IMR-90 (cell line): Measurements from ENCODE around the gene DLG3. TPM values are rescaled to one million over a fixed set of nuclear protein-coding genes. Genes with fewer than 3 reads are reported as not detected.

Experiments used
- ATAC-seq: fragments of 200-7000 bp; cut with Tn5 transposase; 2 replicates; pipeline ENCODE4 v1.9.1; 2020; ENCODE audit warnings: low read depth, mild to moderate bottlenecking, moderate library complexity
- BruUV-seq: library from RNA; stranded (reverse); fragments of 400-500 nt; replicated peaks from 2 replicates; lab custom pipeline; 2021; lab: Mats Ljungman, UMichigan
- CTCF ChIA-PET: fragments of 300-600 bp; formaldehyde crosslinking; extraction: SDS; loops from one replicate; lab custom pipeline; 2021; ENCODE audit warnings: antibody characterized with exemption; lab: Yijun Ruan, JAX
- POLR2A ChIA-PET: fragments of 300-600 bp; sonication (Branson Sonifier 250); formaldehyde crosslinking; loops from one replicate; lab custom pipeline; 2022; ENCODE audit warnings: antibody characterized with exemption; ENCODE audit not compliant: unreplicated experiment; lab: Charles Lee
- DNase-seq: peaks from one replicate; pipeline ENCODE4 v3.0.0; 2013
- H2AFZ ChIP-seq: replicated peaks from 2 replicates; pipeline ENCODE3; 2013; ENCODE audit warnings: low read length, mild to moderate bottlenecking; ENCODE audit not compliant: poor library complexity
- H2AK5ac ChIP-seq: 2 replicates; pipeline ENCODE4 v1.6.1; 2013; ENCODE audit warnings: low read depth, low read length, inconsistent platforms
- H2AK9ac ChIP-seq: replicated peaks from 2 replicates; pipeline ENCODE3; 2013; ENCODE audit warnings: mild to moderate bottlenecking, low read depth, low read length, moderate library complexity; ENCODE audit not compliant: poor library complexity
- H2BK120ac ChIP-seq: 2 replicates; pipeline ENCODE4 v1.6.1; 2013; ENCODE audit warnings: low read depth, low read length, inconsistent platforms
- H2BK15ac ChIP-seq: 3 replicates; pipeline ENCODE4 v1.6.1; 2013; ENCODE audit warnings: low read depth, low read length, inconsistent platforms
- H2BK20ac ChIP-seq: 2 replicates; pipeline ENCODE4 v1.6.1; 2013; ENCODE audit warnings: low read depth, mild to moderate bottlenecking, inconsistent platforms, low read length, moderate library complexity
- H2BK5ac ChIP-seq: 2 replicates; pipeline ENCODE4 v1.6.1; 2013; ENCODE audit warnings: mild to moderate bottlenecking, low read depth, low read length, inconsistent platforms; ENCODE audit not compliant: poor library complexity, severe bottlenecking
- H3K14ac ChIP-seq: replicated peaks from 2 replicates; pipeline ENCODE4 v1.6.1; 2013; ENCODE audit warnings: low read depth, low read length, inconsistent platforms
- H3K18ac ChIP-seq: 2 replicates; pipeline ENCODE4 v1.6.1; 2013; ENCODE audit warnings: low read depth, low read length, control low read depth
- H3K23ac ChIP-seq: 2 replicates; pipeline ENCODE4 v1.6.1; 2013; ENCODE audit warnings: low read depth, low read length, inconsistent platforms
- H3K27ac ChIP-seq: 2 replicates; pipeline ENCODE4 v1.5.1; 2013; ENCODE audit warnings: mild to moderate bottlenecking, control low read depth, low read length; ENCODE audit not compliant: insufficient read depth
- H3K27me3 ChIP-seq: 2 replicates; pipeline ENCODE4 v1.6.1; 2013; ENCODE audit warnings: low read length; ENCODE audit not compliant: control insufficient read depth, insufficient read depth
- H3K36me3 ChIP-seq: 2 replicates; pipeline ENCODE4 v1.6.1; 2013; ENCODE audit warnings: low read length, mixed read lengths; ENCODE audit not compliant: control insufficient read depth, insufficient read depth
- H3K4ac ChIP-seq: 2 replicates; pipeline ENCODE4 v1.6.1; 2013; ENCODE audit warnings: low read depth, low read length, inconsistent platforms
- H3K4me1 ChIP-seq: 2 replicates; pipeline ENCODE4 v1.6.1; 2013; ENCODE audit warnings: low read length, mixed read lengths; ENCODE audit not compliant: control insufficient read depth, insufficient read depth
- H3K4me2 ChIP-seq: 2 replicates; pipeline ENCODE4 v1.6.1; 2013; ENCODE audit warnings: low read depth, mild to moderate bottlenecking, control low read depth, low read length, moderate library complexity
- H3K4me3 ChIP-seq: 2 replicates; pipeline ENCODE4 v1.5.1; 2013; ENCODE audit warnings: low read depth, mild to moderate bottlenecking, control low read depth, low read length, moderate library complexity; ENCODE audit not compliant: insufficient read depth
- H3K56ac ChIP-seq: 2 replicates; pipeline ENCODE4 v1.6.1; 2013; ENCODE audit warnings: low read length, inconsistent platforms; ENCODE audit not compliant: insufficient read depth; ENCODE audit errors: extremely low read depth
- H3K79me1 ChIP-seq, 2 experiments: 2 replicates each; pipeline ENCODE4 v1.6.1; 2013; ENCODE audit warnings: low read length in 2 of 2, inconsistent platforms in 1 of 2, low read depth in 1 of 2
- H3K9ac ChIP-seq: 2 replicates; pipeline ENCODE4 v1.6.1; 2013; ENCODE audit warnings: low read depth, low read length, control low read depth
- H3K9me1 ChIP-seq: 2 replicates; pipeline ENCODE4 v1.6.1; 2013; ENCODE audit warnings: low read length, inconsistent platforms; ENCODE audit not compliant: insufficient read depth
- H3K9me3 ChIP-seq: 2 replicates; pipeline ENCODE4 v1.6.1; 2013; ENCODE audit warnings: low read length; ENCODE audit not compliant: control insufficient read depth, insufficient read depth
- H4K20me1 ChIP-seq: 2 replicates; pipeline ENCODE4 v1.6.1; 2013; ENCODE audit warnings: low read length, inconsistent platforms; ENCODE audit not compliant: insufficient read depth
- H4K5ac ChIP-seq: 2 replicates; pipeline ENCODE4 v1.6.1; 2013; ENCODE audit warnings: mild to moderate bottlenecking, low read depth, low read length, control low read depth
- H4K8ac ChIP-seq, 2 experiments: 2 replicates each; pipeline ENCODE4 v1.6.1; 2013; ENCODE audit warnings: low read depth in 2 of 2, low read length in 2 of 2, control low read depth in 1 of 2, inconsistent platforms in 1 of 2
- H4K91ac ChIP-seq: 2 replicates; pipeline ENCODE4 v1.6.1; 2013; ENCODE audit warnings: low read depth, low read length, inconsistent platforms; ENCODE audit not compliant: insufficient read depth
- BHLHE40 ChIP-seq: fragments of 150-350 bp; IDR thresholded peaks from 2 replicates; pipeline ENCODE4 v1.6.1; 2016; ENCODE audit warnings: mild to moderate bottlenecking, low read depth, low read length
- CEBPB ChIP-seq: IDR thresholded peaks from 2 replicates; pipeline ENCODE4 v1.6.1; 2012; ENCODE audit warnings: low read depth, low read length, improper control_type of control experiment
- FOS ChIP-seq: fragments of 150-350 bp; IDR thresholded peaks from 2 replicates; pipeline ENCODE4 v1.6.1; 2016; ENCODE audit warnings: low read depth, low read length
- MAFK ChIP-seq: IDR thresholded peaks from 2 replicates; pipeline ENCODE4 v1.6.1; 2012; ENCODE audit warnings: low read depth, low read length, improper control_type of control experiment
- MAZ ChIP-seq: IDR thresholded peaks from 2 replicates; pipeline ENCODE4 v1.6.1; 2012; ENCODE audit warnings: low read depth, mild to moderate bottlenecking, low read length, improper control_type of control experiment, moderate library complexity, borderline replicate concordance
- MXI1 ChIP-seq: IDR thresholded peaks from 2 replicates; pipeline ENCODE4 v1.6.1; 2012; ENCODE audit warnings: low read depth, mild to moderate bottlenecking, low read length, moderate library complexity, borderline replicate concordance
- NFE2L2 ChIP-seq: fragments of 150-350 bp; IDR thresholded peaks from 2 replicates; pipeline ENCODE4 v1.6.1; 2016; ENCODE audit warnings: low read depth, mild to moderate bottlenecking, low read length
- POLR2A ChIP-seq: IDR thresholded peaks from 2 replicates; pipeline ENCODE4 v1.6.1; 2012; ENCODE audit warnings: mild to moderate bottlenecking, low read depth, low read length
- RAD21 ChIP-seq: IDR thresholded peaks from 2 replicates; pipeline ENCODE4 v1.6.1; 2012; ENCODE audit warnings: low read length, improper control_type of control experiment
- RCOR1 ChIP-seq: IDR thresholded peaks from 2 replicates; pipeline ENCODE4 v1.6.1; 2012; ENCODE audit warnings: mild to moderate bottlenecking, low read length, improper control_type of control experiment; ENCODE audit not compliant: insufficient replicate concordance
- USF2 ChIP-seq: fragments of 150-350 bp; IDR thresholded peaks from 2 replicates; pipeline ENCODE4 v1.6.1; 2017; ENCODE audit warnings: mild to moderate bottlenecking, antibody characterized with exemption, low read length, low read depth
- dilution Hi-C: fragments of 300-500 bp; cut with HindIII; formaldehyde crosslinking; loops from one replicate; pipeline ENCODE4 v1.14.3; 2018; ENCODE audit warnings: low sequenced_read_pairs; ENCODE audit not compliant: unreplicated experiment
- in situ Hi-C: fragments of 300-500 bp; cut with MboI; formaldehyde crosslinking; loops from 3 replicates; pipeline ENCODE4 v1.14.3; 2019; ENCODE audit warnings: low sequenced_read_pairs, inconsistent platforms, mixed read lengths
- intact Hi-C: fragments of 100-400 bp; cut with micrococcal nuclease; formaldehyde crosslinking; loops from 2 replicates; pipeline ENCODE4 v1.10.0; 2022
- polyA plus RNA-seq, 3 experiments: library from polyadenylated mRNA; depleted of rRNA; stranded (reverse); fragments of >200 nt; gene quantifications; 2 replicates each; pipeline ENCODE4 v1.2.3, GENCODE V29; 2012; ENCODE audit warnings: low replicate concordance in 1 of 3
- total RNA-seq: library from RNA; depleted of rRNA; stranded (reverse); fragments of >200 nt; gene quantifications from 2 replicates; pipeline ENCODE4 v1.2.3, GENCODE V29; 2012

Gene DLG3
- total and polyA plus RNA-seq, 2 of the 4 experiments (the other 2 are of a cell fraction), result 11.0 to 27.1 TPM

DNA sequence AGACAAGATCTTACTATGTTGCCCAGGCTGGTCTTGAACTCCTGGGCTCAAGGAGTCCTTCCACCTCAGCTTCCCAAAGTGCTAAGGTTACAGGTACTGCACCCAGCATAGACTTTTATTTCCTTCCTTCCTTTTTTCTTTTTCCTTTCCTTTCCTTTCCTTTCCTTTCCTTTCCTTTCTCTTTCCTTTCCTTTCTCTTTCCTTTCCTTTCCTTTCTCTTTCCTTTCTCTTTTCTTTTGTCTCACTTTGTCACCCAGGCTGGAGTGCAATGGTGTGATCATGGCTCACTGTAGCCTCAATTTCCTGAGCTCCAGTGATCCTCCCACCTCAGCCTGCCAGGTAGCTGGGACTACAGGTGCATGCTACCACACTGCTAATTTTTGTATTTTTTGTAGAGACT, 19.4 kb downstream of the DLG3 start:
- Histone ChIP-seq H2AK5ac (no peak overlapping the region), H3K23ac (no peak overlapping the region), H3K27me3 (no peaks in the 10 kb centered on the region; the same call in 1 of the 2 replicates), H3K56ac (no peak overlapping the region), H3K9me3 (no peaks in the 10 kb centered on the region), H4K8ac (no peak overlapping the region), H2BK15ac (no peak overlapping the region), H3K4me1 (no peaks in the 10 kb centered on the region), H3K9ac (no peak overlapping the region), H2BK120ac (no peak overlapping the region), H3K4me3 (no peak overlapping the region), H2BK5ac (no peak overlapping the region), H2AK9ac (no peak overlapping the region), H3K79me1 (peaks cover 0 to 5% of the 10 kb centered on the region in 2 experiments; a peak in 1 of 4 replicates), H3K4ac (no peak overlapping the region), H3K9me1 (no peaks in the 10 kb centered on the region), H4K5ac (no peak overlapping the region), H2AFZ (no peak overlapping the region), H3K14ac (no peak overlapping the region), H3K4me2 (no peak overlapping the region), H3K27ac (no peak overlapping the region), H3K18ac (no peak overlapping the region), H4K91ac (no peak overlapping the region), H4K20me1 (no peaks in the 10 kb centered on the region), H3K36me3 (0 out of 2 replicates have a peak, but pooled peaks cover 2% of the 10 kb centered on the region), H2BK20ac (no peak overlapping the region)
- DNase-seq (no peak), ATAC-seq (no peak)
- ChIA-PET POLR2A (no interaction called here), CTCF (no interaction called here)
- dilution Hi-C loops, result no loop called here
- intact Hi-C loops, result no loop called here
- BruUV-seq, result no TSS peak
- in situ Hi-C loops, result no loop called here
- TF ChIP-seq RAD21, result no peak
- TF ChIP-seq MAFK, result no peak
- no peak for TF ChIP-seq MXI1
- no peak for TF ChIP-seq NFE2L2
- TF ChIP-seq POLR2A, result no peak
- no peak for TF ChIP-seq FOS
- TF ChIP-seq RCOR1, result no peak
- no peak for TF ChIP-seq MAZ
- TF ChIP-seq CEBPB, result no peak
- TF ChIP-seq BHLHE40, result no peak
- no peak for TF ChIP-seq USF2
